Neural cell (in vitro differentiated cells): Measurements from ENCODE around the gene SLC4A4.

Source experiments
- CTCF ChIP-seq: fragments of 450-650 bp; IDR thresholded peaks from 2 replicates; pipeline ENCODE4 v1.5.1; 2014; ENCODE audit warnings: antibody characterized with exemption, mild to moderate bottlenecking, moderate library complexity; ENCODE audit not compliant: poor library complexity, severe bottlenecking
- EZH2 ChIP-seq: fragments of 200-600, 300-800 bp; shearing (Covaris generic), sonication (generic); IDR thresholded peaks from 2 replicates; pipeline ENCODE4 v1.6.1; 2014; ENCODE audit warnings: antibody characterized with exemption, low read length, borderline replicate concordance, mild to moderate bottlenecking; ENCODE audit not compliant: insufficient read depth, poor library complexity, severe bottlenecking
- MXI1 ChIP-seq: fragments of 450-650 bp; conservative IDR thresholded peaks from 2 replicates; pipeline ENCODE4 v1.6.1; 2014; ENCODE audit warnings: antibody characterized with exemption, mild to moderate bottlenecking; ENCODE audit not compliant: poor library complexity, severe bottlenecking
- POLR2AphosphoS5 ChIP-seq: IDR thresholded peaks from 2 replicates; pipeline ENCODE4 v1.6.1; 2012
- RAD21 ChIP-seq: fragments of 450-650 bp; conservative IDR thresholded peaks from 2 replicates; pipeline ENCODE4 v1.6.1; 2014; ENCODE audit warnings: antibody characterized with exemption, mild to moderate bottlenecking, moderate library complexity
- SMC3 ChIP-seq: fragments of 450-650 bp; conservative IDR thresholded peaks from 2 replicates; pipeline ENCODE4 v1.6.1; 2014; ENCODE audit warnings: antibody characterized with exemption, mild to moderate bottlenecking, moderate library complexity; ENCODE audit not compliant: poor library complexity
- TF ChIP-seq, protein P1 (sequence below): IDR thresholded peaks from 2 replicates; pipeline ENCODE4 v1.6.1; 2012; ENCODE audit warnings: borderline replicate concordance

DNA sequence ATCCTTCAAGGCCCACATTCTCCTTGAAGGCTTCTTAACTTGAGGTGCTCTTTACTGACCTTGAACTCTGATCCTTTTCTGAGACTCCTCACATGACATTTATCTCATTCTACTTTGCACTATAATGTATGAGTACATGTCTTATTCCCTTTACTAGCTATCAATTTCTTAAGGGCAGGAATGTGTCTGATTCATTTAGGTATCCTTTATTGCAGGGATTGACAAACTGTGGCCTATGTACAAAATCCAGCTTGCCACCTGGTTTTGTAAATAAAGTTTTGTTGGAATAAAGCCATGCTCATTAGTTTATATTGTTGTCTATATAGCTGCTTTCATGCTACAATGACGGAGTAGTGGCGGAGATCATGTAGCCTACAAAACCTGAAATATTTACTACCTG lies 36.7 kb downstream of the SLC4A4 start:
- no peak for TF ChIP-seq CTCF
- no peak for TF ChIP-seq POLR2AphosphoS5
- TF ChIP-seq RAD21 = no peak
- TF ChIP-seq, protein P1, sequence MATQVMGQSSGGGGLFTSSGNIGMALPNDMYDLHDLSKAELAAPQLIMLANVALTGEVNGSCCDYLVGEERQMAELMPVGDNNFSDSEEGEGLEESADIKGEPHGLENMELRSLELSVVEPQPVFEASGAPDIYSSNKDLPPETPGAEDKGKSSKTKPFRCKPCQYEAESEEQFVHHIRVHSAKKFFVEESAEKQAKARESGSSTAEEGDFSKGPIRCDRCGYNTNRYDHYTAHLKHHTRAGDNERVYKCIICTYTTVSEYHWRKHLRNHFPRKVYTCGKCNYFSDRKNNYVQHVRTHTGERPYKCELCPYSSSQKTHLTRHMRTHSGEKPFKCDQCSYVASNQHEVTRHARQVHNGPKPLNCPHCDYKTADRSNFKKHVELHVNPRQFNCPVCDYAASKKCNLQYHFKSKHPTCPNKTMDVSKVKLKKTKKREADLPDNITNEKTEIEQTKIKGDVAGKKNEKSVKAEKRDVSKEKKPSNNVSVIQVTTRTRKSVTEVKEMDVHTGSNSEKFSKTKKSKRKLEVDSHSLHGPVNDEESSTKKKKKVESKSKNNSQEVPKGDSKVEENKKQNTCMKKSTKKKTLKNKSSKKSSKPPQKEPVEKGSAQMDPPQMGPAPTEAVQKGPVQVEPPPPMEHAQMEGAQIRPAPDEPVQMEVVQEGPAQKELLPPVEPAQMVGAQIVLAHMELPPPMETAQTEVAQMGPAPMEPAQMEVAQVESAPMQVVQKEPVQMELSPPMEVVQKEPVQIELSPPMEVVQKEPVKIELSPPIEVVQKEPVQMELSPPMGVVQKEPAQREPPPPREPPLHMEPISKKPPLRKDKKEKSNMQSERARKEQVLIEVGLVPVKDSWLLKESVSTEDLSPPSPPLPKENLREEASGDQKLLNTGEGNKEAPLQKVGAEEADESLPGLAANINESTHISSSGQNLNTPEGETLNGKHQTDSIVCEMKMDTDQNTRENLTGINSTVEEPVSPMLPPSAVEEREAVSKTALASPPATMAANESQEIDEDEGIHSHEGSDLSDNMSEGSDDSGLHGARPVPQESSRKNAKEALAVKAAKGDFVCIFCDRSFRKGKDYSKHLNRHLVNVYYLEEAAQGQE = no peak
- TF ChIP-seq MXI1 = no peak
- no peak for TF ChIP-seq SMC3
- TF ChIP-seq EZH2 = no peak
